MM.1S (cell line): ENCODE data around the gene SLC24A1.

Source experiments
- DNase-seq: peaks from one replicate; pipeline ENCODE4 v3.0.0-alpha.2; 2015
- H2AFZ ChIP-seq: fragments of 300-600 bp; sonication (generic); 2 replicates; pipeline ENCODE4 v1.6.0; 2016; ENCODE audit warnings: antibody characterized with exemption, low read length
- H3F3A ChIP-seq: fragments of 300-600 bp; sonication (generic); 2 replicates; pipeline ENCODE4 v1.6.1; 2016; ENCODE audit warnings: mild to moderate bottlenecking, antibody characterized with exemption, low read length, moderate library complexity, mixed read lengths; ENCODE audit not compliant: insufficient read depth
- H3K27ac ChIP-seq: fragments of 300-600 bp; sonication (generic); 2 replicates; pipeline ENCODE4 v1.5.1; 2016; ENCODE audit warnings: mild to moderate bottlenecking, low read length
- H3K27me3 ChIP-seq: fragments of 300-600 bp; sonication (generic); replicated peaks from 2 replicates; pipeline ENCODE4 v1.6.0; 2016; ENCODE audit warnings: low read length; ENCODE audit not compliant: insufficient read depth
- H3K36me3 ChIP-seq: fragments of 300-600 bp; sonication (generic); replicated peaks from 2 replicates; pipeline ENCODE4 v1.6.1; 2016; ENCODE audit warnings: mild to moderate bottlenecking, low read length, mixed read lengths; ENCODE audit not compliant: insufficient read depth
- H3K4me1 ChIP-seq: fragments of 300-600 bp; sonication (generic); 2 replicates; pipeline ENCODE4 v1.6.1; 2016; ENCODE audit warnings: low read length, mixed read lengths
- H3K4me2 ChIP-seq: fragments of 300-600 bp; sonication (generic); 2 replicates; pipeline ENCODE4 v1.6.0; 2016; ENCODE audit warnings: low read depth, low read length
- H3K4me3 ChIP-seq: fragments of 300-600 bp; sonication (generic); 2 replicates; pipeline ENCODE4 v1.5.1; 2016; ENCODE audit warnings: low read length, mixed read lengths
- H3K79me2 ChIP-seq: fragments of 300-600 bp; sonication (generic); 2 replicates; pipeline ENCODE4 v1.6.1; 2016; ENCODE audit warnings: mixed run types, low read length, mixed read lengths
- H3K9ac ChIP-seq: fragments of 300-600 bp; sonication (generic); 2 replicates; pipeline ENCODE4 v1.6.1; 2016; ENCODE audit warnings: low read length, mixed read lengths
- H3K9me2 ChIP-seq: fragments of 300-600 bp; sonication (generic); replicated peaks from 2 replicates; pipeline ENCODE4 v1.6.1; 2016; ENCODE audit warnings: mild to moderate bottlenecking, low read length, mixed read lengths; ENCODE audit not compliant: insufficient read depth
- H3K9me3 ChIP-seq: fragments of 300-600 bp; sonication (generic); replicated peaks from 2 replicates; pipeline ENCODE4 v1.6.1; 2016; ENCODE audit warnings: mild to moderate bottlenecking, low read length, mixed read lengths; ENCODE audit not compliant: insufficient read depth
- H4K20me1 ChIP-seq: fragments of 300-600 bp; sonication (generic); 2 replicates; pipeline ENCODE4 v1.6.1; 2016; ENCODE audit warnings: mild to moderate bottlenecking, low read length, moderate library complexity, mixed read lengths; ENCODE audit not compliant: insufficient read depth
- EZH2 ChIP-seq: fragments of 300-600 bp; sonication (generic); optimal IDR thresholded peaks from 2 replicates; pipeline ENCODE3; 2017; ENCODE audit warnings: low read depth, mild to moderate bottlenecking, antibody characterized with exemption, low read length, mixed read lengths
- EZH2phosphoT487 ChIP-seq: fragments of 300-600 bp; sonication (generic); IDR thresholded peaks from 2 replicates; pipeline ENCODE4 v1.6.1; 2018; ENCODE audit warnings: antibody characterized with exemption, low read length
- TF ChIP-seq, protein P1 (sequence below): fragments of 300-600 bp; sonication (generic); IDR thresholded peaks from 2 replicates; pipeline ENCODE4 v1.5.1; 2016; ENCODE audit warnings: antibody characterized with exemption, low read length, mixed read lengths

SLC24A1 gene

DNA sequence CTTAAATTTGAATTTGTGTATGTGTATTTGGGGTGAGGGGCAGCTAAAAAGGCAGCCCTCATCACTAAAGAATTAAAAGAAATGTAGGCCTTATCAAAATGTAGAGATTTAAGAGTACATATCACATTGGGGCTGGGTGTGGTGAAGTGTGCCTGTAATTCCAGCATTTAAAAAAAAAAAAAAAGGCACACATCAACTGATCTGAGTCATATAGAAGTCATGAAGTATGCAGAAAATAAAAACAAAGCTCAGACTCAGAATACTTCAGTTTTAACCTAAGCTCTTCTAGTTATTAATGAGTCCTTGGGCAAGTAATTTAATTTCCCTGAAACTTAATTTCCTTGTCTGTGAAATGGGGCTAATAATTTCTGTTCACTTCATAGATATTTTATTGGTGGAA, 31.6 kb downstream of the SLC24A1 start:
- no peak overlapping the region for H3K4me2 ChIP-seq
- peaks cover 14% of the 10 kb centered on the region for H3K4me1 ChIP-seq
- H3F3A ChIP-seq: peaks cover 12% of the 10 kb centered on the region
- H3K27ac ChIP-seq: no peak overlapping the region
- no peak overlapping the region for H2AFZ ChIP-seq
- H3K79me2 ChIP-seq: no peaks in the 10 kb centered on the region
- no peaks in the 10 kb centered on the region for H3K36me3 ChIP-seq
- H3K9ac ChIP-seq: no peak overlapping the region
- H3K4me3 ChIP-seq: no peak overlapping the region
- TF ChIP-seq EZH2: no peak
- TF ChIP-seq, protein P1, sequence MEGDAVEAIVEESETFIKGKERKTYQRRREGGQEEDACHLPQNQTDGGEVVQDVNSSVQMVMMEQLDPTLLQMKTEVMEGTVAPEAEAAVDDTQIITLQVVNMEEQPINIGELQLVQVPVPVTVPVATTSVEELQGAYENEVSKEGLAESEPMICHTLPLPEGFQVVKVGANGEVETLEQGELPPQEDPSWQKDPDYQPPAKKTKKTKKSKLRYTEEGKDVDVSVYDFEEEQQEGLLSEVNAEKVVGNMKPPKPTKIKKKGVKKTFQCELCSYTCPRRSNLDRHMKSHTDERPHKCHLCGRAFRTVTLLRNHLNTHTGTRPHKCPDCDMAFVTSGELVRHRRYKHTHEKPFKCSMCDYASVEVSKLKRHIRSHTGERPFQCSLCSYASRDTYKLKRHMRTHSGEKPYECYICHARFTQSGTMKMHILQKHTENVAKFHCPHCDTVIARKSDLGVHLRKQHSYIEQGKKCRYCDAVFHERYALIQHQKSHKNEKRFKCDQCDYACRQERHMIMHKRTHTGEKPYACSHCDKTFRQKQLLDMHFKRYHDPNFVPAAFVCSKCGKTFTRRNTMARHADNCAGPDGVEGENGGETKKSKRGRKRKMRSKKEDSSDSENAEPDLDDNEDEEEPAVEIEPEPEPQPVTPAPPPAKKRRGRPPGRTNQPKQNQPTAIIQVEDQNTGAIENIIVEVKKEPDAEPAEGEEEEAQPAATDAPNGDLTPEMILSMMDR: no peak
- no peak for TF ChIP-seq EZH2phosphoT487
- no peaks in the 10 kb centered on the region for H3K9me3 ChIP-seq
- no peaks in the 10 kb centered on the region for H3K27me3 ChIP-seq
- DNase-seq: no peak
- H4K20me1 ChIP-seq: peaks cover 9% of the 10 kb centered on the region
- no peaks in the 10 kb centered on the region for H3K9me2 ChIP-seq

DNA sequence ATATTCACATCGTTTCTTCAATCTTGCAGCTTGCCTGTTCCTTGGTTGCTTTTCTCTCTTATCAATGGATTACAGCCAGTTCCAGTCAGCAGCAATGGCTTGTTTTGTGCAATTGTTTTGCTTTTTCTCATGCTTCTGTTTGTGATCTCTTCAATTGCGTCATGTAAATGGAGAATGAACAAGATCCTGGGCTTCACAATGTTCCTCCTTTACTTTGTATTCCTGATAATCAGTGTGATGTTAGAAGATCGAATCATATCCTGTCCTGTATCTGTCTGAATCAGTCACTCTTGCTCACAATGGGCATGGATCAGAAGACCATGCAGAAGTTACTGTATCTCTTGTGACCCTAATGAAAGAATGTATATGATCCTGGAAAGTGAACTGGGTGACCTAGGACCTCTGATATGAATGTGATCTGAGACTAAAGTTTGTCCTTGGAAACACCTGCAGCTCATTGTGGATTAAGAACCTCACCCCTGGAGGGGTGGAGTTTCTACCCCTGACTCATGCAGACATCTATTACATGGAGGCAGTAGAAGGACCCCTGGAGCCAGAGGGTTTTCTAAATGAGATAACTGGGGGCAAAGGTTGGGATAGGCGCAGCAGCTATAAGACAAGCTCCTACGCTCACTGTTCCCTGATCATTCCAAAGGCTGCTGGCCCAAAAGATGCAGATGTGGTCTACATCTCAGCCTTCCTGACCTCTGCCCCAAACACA, 32.2 kb downstream of the SLC24A1 start:
- Histone ChIP-seq H3K4me3 (no peak overlapping the region), H3K9me3 (no peaks in the 10 kb centered on the region), H3K27me3 (no peaks in the 10 kb centered on the region), H3K4me2 (no peak overlapping the region), H2AFZ (no peak overlapping the region), H3K9me2 (no peaks in the 10 kb centered on the region), H3K4me1 (peaks cover 14% of the 10 kb centered on the region), H3K27ac (no peak overlapping the region), H3K9ac (no peak overlapping the region), H4K20me1 (peaks cover 9% of the 10 kb centered on the region), H3K36me3 (no peaks in the 10 kb centered on the region), H3F3A (peaks cover 12% of the 10 kb centered on the region), H3K79me2 (no peaks in the 10 kb centered on the region)
- DNase-seq: no peak
- no peak for TF ChIP-seq EZH2
- TF ChIP-seq, protein P1: no peak

DNA sequence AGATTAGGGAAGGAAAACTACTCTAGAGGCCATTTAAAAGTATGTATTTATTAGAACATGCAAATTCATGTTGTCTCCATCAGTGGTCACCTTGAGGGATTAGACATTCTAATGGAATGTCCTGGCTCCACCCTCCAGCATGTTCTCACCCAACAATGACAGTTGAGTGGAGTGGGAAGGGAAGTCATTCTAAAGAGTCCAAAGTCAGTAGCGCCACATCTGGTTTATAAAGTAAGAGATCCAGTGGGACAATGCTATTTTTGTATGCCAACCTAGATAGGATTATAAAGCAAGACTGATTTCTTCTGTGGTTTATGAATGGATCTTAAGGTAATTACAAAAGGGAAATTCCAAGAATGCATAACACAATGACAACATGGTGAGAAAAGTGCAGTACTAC, 33.3 kb downstream of the SLC24A1 start:
- Histone ChIP-seq H3F3A (peaks cover 9% of the 10 kb centered on the region), H2AFZ (no peak overlapping the region), H3K36me3 (no peaks in the 10 kb centered on the region; the same call in 1 of the 2 replicates), H3K4me2 (no peak overlapping the region), H3K27ac (no peak overlapping the region), H3K4me3 (no peak overlapping the region), H3K9me2 (no peaks in the 10 kb centered on the region), H4K20me1 (peaks cover 9% of the 10 kb centered on the region), H3K27me3 (no peaks in the 10 kb centered on the region), H3K4me1 (peaks cover 7% of the 10 kb centered on the region), H3K9me3 (no peaks in the 10 kb centered on the region), H3K9ac (no peak overlapping the region), H3K79me2 (no peaks in the 10 kb centered on the region)
- DNase-seq: no peak
- TF ChIP-seq, protein P1: no peak
